ENCODE data around the gene THEM4. TPM values are rescaled to one million over a fixed set of nuclear protein-coding genes. Genes with fewer than 3 reads are reported as not detected.

THEM4 gene
- total and polyA plus RNA-seq, 2 of the 8 experiments (the other 6 are each of a cell fraction or from before 2014, with no cell fraction given): 9.9 to 11.2 TPM

- TF ChIP-seq, protein P1, sequence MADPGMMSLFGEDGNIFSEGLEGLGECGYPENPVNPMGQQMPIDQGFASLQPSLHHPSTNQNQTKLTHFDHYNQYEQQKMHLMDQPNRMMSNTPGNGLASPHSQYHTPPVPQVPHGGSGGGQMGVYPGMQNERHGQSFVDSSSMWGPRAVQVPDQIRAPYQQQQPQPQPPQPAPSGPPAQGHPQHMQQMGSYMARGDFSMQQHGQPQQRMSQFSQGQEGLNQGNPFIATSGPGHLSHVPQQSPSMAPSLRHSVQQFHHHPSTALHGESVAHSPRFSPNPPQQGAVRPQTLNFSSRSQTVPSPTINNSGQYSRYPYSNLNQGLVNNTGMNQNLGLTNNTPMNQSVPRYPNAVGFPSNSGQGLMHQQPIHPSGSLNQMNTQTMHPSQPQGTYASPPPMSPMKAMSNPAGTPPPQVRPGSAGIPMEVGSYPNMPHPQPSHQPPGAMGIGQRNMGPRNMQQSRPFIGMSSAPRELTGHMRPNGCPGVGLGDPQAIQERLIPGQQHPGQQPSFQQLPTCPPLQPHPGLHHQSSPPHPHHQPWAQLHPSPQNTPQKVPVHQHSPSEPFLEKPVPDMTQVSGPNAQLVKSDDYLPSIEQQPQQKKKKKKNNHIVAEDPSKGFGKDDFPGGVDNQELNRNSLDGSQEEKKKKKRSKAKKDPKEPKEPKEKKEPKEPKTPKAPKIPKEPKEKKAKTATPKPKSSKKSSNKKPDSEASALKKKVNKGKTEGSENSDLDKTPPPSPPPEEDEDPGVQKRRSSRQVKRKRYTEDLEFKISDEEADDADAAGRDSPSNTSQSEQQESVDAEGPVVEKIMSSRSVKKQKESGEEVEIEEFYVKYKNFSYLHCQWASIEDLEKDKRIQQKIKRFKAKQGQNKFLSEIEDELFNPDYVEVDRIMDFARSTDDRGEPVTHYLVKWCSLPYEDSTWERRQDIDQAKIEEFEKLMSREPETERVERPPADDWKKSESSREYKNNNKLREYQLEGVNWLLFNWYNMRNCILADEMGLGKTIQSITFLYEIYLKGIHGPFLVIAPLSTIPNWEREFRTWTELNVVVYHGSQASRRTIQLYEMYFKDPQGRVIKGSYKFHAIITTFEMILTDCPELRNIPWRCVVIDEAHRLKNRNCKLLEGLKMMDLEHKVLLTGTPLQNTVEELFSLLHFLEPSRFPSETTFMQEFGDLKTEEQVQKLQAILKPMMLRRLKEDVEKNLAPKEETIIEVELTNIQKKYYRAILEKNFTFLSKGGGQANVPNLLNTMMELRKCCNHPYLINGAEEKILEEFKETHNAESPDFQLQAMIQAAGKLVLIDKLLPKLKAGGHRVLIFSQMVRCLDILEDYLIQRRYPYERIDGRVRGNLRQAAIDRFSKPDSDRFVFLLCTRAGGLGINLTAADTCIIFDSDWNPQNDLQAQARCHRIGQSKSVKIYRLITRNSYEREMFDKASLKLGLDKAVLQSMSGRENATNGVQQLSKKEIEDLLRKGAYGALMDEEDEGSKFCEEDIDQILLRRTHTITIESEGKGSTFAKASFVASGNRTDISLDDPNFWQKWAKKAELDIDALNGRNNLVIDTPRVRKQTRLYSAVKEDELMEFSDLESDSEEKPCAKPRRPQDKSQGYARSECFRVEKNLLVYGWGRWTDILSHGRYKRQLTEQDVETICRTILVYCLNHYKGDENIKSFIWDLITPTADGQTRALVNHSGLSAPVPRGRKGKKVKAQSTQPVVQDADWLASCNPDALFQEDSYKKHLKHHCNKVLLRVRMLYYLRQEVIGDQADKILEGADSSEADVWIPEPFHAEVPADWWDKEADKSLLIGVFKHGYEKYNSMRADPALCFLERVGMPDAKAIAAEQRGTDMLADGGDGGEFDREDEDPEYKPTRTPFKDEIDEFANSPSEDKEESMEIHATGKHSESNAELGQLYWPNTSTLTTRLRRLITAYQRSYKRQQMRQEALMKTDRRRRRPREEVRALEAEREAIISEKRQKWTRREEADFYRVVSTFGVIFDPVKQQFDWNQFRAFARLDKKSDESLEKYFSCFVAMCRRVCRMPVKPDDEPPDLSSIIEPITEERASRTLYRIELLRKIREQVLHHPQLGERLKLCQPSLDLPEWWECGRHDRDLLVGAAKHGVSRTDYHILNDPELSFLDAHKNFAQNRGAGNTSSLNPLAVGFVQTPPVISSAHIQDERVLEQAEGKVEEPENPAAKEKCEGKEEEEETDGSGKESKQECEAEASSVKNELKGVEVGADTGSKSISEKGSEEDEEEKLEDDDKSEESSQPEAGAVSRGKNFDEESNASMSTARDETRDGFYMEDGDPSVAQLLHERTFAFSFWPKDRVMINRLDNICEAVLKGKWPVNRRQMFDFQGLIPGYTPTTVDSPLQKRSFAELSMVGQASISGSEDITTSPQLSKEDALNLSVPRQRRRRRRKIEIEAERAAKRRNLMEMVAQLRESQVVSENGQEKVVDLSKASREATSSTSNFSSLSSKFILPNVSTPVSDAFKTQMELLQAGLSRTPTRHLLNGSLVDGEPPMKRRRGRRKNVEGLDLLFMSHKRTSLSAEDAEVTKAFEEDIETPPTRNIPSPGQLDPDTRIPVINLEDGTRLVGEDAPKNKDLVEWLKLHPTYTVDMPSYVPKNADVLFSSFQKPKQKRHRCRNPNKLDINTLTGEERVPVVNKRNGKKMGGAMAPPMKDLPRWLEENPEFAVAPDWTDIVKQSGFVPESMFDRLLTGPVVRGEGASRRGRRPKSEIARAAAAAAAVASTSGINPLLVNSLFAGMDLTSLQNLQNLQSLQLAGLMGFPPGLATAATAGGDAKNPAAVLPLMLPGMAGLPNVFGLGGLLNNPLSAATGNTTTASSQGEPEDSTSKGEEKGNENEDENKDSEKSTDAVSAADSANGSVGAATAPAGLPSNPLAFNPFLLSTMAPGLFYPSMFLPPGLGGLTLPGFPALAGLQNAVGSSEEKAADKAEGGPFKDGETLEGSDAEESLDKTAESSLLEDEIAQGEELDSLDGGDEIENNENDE (IDR thresholded peaks at IDR 0.05; ENCODE audit: insufficient replicate concordance, low read length): no peak
- TF ChIP-seq BRCA1 (IDR thresholded peaks at IDR 0.05; ENCODE audit: low read depth, low read length): no peak
Measured at GRCh38 chr1:151942882-151943281, 33.6 kb upstream of the THEM4 start (continued).
